Measurements from ENCODE around the gene ZNF394. TPM values are rescaled to one million over a fixed set of nuclear protein-coding genes. Genes with fewer than 3 reads are reported as not detected.

Gene ZNF394
- total RNA-seq, 4 donors from 2014 or later: 14.2 to 19.2 (median 15.7) TPM

- Histone ChIP-seq H3K27ac (peak within 1 kb of the TSS; percentile 80 to 95 (median 89)), H3K36me3 (no peaks in the 10 kb centered on the region), H3K27me3 (no peaks in the 10 kb centered on the region), H3K9me3 (no peaks in the 10 kb centered on the region), H3K4me3 (peak within 1 kb of the TSS; percentile 70 to 90 (median 88)), H3K4me1 (peaks cover 9 to 14% of the 10 kb centered on the region in 2 donors)
- in situ Hi-C loops (cut with MboI; ENCODE audit: low sequenced_read_pairs in 4 of 4): no loop called here
- TF ChIP-seq CTCF (IDR thresholded peaks at IDR 0.05 in 4 of 5, conservative IDR thresholded peaks at IDR 0.05 in 1 of 5): peak in 1 of 5 experiments; percentile 11
- peak; percentile 33 to 55 for TF ChIP-seq POLR2A (IDR thresholded peaks at IDR 0.05)
- ATAC-seq (peak; percentile 92 to 94), DNase-seq (peak; percentile 96 to 97)
- intact Hi-C loops (cut with DNase I; ENCODE audit: low total_unique reads): loop anchor here (1.0 kb wide), 2 partner anchors 32 to 144 kb away; partner anchors contain the start of genes ZKSCAN5 and ZSCAN25
Observed at GRCh38 chr7:99472561-99473314, 27.3 kb downstream of the ZNF394 start, which contains the start of gene ZNF789. TSS of gene ZNF789 (plus strand) at chr7:99472890. CDS start at chr7:99476457, 3,567 bp downstream.

- H3K27me3 ChIP-seq: no peaks in the 10 kb centered on the region
- in situ Hi-C loops (cut with MboI; ENCODE audit: low sequenced_read_pairs in 4 of 4) (no loop called here), intact Hi-C loops (cut with DNase I; ENCODE audit: low total_unique reads) (no loop called here)
- H3K27ac ChIP-seq: peak overlapping the region; percentile 45 to 95 (median 89)
- H3K9me3 ChIP-seq: no peaks in the 10 kb centered on the region
- TF ChIP-seq CTCF (IDR thresholded peaks at IDR 0.05 in 4 of 5, conservative IDR thresholded peaks at IDR 0.05 in 1 of 5): no peak
- no peak for TF ChIP-seq POLR2A (IDR thresholded peaks at IDR 0.05)
- H3K36me3 ChIP-seq: no peaks in the 10 kb centered on the region
- H3K4me1 ChIP-seq: peaks cover 20 to 22% of the 10 kb centered on the region in 2 donors
- DNase-seq (no peak), ATAC-seq (no peak)
- peak overlapping the region; percentile 29 to 48 (median 36) for H3K4me3 ChIP-seq
Observed at GRCh38 chr7:99469381-99470065, 30.6 kb downstream of the ZNF394 start.

GRCh38 chr7:99468336-99468918 is 31.7 kb downstream of the ZNF394 start:
- Histone ChIP-seq H3K4me1 (peaks cover 19 to 23% of the 10 kb centered on the region in 2 donors), H3K27ac (no peak overlapping the region), H3K27me3 (no peaks in the 10 kb centered on the region), H3K36me3 (no peaks in the 10 kb centered on the region), H3K9me3 (no peaks in the 10 kb centered on the region), H3K4me3 (no peak overlapping the region)
- TF ChIP-seq CTCF (IDR thresholded peaks at IDR 0.05 in 4 of 5, conservative IDR thresholded peaks at IDR 0.05 in 1 of 5): no peak
- no peak for TF ChIP-seq POLR2A (IDR thresholded peaks at IDR 0.05)
- intact Hi-C loops (cut with DNase I; ENCODE audit: low total_unique reads): no loop called here
- in situ Hi-C loops (cut with MboI; ENCODE audit: low sequenced_read_pairs in 4 of 4): no loop called here
- ATAC-seq (no peak), DNase-seq (no peak)

GRCh38 chr7:99465421-99465768 is 34.7 kb downstream of the ZNF394 start:
- TF ChIP-seq POLR2A (IDR thresholded peaks at IDR 0.05) (no peak), CTCF (IDR thresholded peaks at IDR 0.05 in 4 of 5, conservative IDR thresholded peaks at IDR 0.05 in 1 of 5) (no peak)
- Histone ChIP-seq H3K4me3 (peak overlapping the region; percentile 81 to 99 (median 94)), H3K36me3 (peaks cover 0 to 6% of the 10 kb centered on the region in 2 donors), H3K27ac (peak overlapping the region; percentile 92 to 96 (median 93)), H3K9me3 (no peaks in the 10 kb centered on the region), H3K4me1 (peaks cover 28 to 32% of the 10 kb centered on the region in 2 donors), H3K27me3 (no peaks in the 10 kb centered on the region)
- no peak for DNase-seq
- in situ Hi-C loops (cut with MboI; ENCODE audit: low sequenced_read_pairs in 4 of 4): no loop called here
- intact Hi-C loops (cut with DNase I; ENCODE audit: low total_unique reads): no loop called here
- ATAC-seq: peak; percentile 12 to 26

All from gastrocnemius medialis (tissue), 4 donors.